ENCODE measurements around the gene SPDYC. TPM values are rescaled to one million over a fixed set of nuclear protein-coding genes. Genes with fewer than 3 reads are reported as not detected.

Gene SPDYC
- total and polyA plus RNA-seq, 9 of the 15 experiments (the other 6 are each of a cell fraction or from before 2014, with no cell fraction given): 4.4 to 18.8 (median 9.2) TPM

DNA sequence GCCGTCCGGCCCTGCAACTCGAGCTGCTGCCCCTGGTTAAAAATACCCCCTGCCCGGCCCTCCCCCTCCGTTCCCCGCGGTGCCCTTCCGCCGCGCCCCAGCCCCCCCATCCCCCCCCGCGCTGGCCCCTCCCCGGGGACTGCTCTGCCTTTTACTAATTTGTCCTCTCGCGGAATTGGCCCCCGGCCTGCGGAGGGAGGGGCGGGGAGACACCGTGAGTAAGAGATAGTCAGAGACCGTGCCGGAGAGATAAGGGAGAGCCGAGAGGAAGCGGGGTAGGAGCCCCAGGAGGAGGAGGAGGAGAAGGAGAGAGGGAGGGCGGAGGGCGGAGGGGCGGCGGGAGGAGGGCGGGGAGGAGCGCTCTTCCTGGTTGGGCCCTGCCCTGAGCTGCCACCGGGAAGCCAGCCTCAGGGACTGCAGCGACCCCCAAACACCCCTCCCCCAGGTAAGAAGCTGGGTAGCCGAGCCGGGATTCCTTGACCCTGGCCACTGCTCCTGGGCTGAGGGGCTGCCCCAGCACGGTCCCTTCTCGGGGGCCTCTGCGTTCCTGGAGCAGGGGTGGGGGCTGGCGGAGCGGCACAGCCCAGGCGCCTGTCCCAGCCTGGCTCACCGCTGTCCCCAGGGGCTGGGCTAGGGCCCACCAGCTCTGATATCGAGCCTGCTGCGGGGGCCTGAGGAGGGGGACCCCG is 11.7 kb downstream of the SPDYC start, which contains the start of gene CAPN1:
CAPN1 (plus strand) TSS at position 360 of the 689 bp plus-strand sequence. CDS start 774 bp downstream, outside the sequence.
- no TSS peak for BruUV-seq (replicated peaks)
- H2AFZ ChIP-seq (ENCODE audit: low read depth, low read length): peak within 1 kb of the TSS; percentile 94
- H3K27ac ChIP-seq (ENCODE audit: extremely low read depth, low read depth, low read length): peak within 1 kb of the TSS; percentile 82
- H4K20me1 ChIP-seq (replicated peaks; ENCODE audit: control insufficient read depth, insufficient read depth, low read length): no peaks in the 10 kb centered on the region
- peaks cover 45% of the 10 kb centered on the region for H3K79me2 ChIP-seq (ENCODE audit: control insufficient read depth, insufficient read depth, low read length)
- FAIRE-seq (peak; percentile 86), DNase-seq (ENCODE audit: extremely low read depth in 1 of 4, low spot score in 3 of 4) (peak; percentile 91 to 98 (median 94)), ATAC-seq (peak; percentile 88)
- H3K4me3 ChIP-seq: peak within 1 kb of the TSS; percentile 98
- POLR2A ChIA-PET: interaction anchor here (0.6 to 5.7 kb wide), 17 partner anchors 10 to 910 kb away, joined by 3 to 90 read pairs (median 3); partner anchors contain the start of genes FAU, MRPL49, POLA2 and SPDYC
- peak within 1 kb of the TSS; percentile 94 for H3K4me2 ChIP-seq (ENCODE audit: insufficient read depth, low read length)
- H3K4me1 ChIP-seq (replicated peaks in 1 of 2; ENCODE audit: control insufficient read depth in 2 of 2, insufficient read depth in 2 of 2, low read length in 2 of 2): peaks cover 11 to 48% of the 10 kb centered on the region in 2 experiments
- intact Hi-C loops (cut with micrococcal nuclease) (loop anchor here (2.0 kb wide), 3 partner anchors 47 to 71 kb away; partner anchors contain the start of genes FAU, MRPL49, SYVN1 and TM7SF2), in situ Hi-C loops (cut with MboI) (no loop called here)
- H3K9me3 ChIP-seq (replicated peaks; ENCODE audit: control insufficient read depth, insufficient read depth, low read depth, low read length): no peaks in the 10 kb centered on the region
- H3K9me1 ChIP-seq (ENCODE audit: control insufficient read depth, insufficient read depth, low read length): no peaks in the 10 kb centered on the region
- CTCF ChIA-PET (ENCODE audit: low intra/inter-chr PET ratio): interaction anchor here (0.8 to 2.6 kb wide), 4 partner anchors 47 to 168 kb away, joined by 3 to 19 read pairs (median 10); partner anchors contain the start of genes ARL2, SYVN1 and TM7SF2
- peak within 1 kb of the TSS; percentile 90 to 98 for H3K9ac ChIP-seq (ENCODE audit: insufficient read depth in 1 of 2, low read depth in 2 of 2, low read length in 2 of 2)
- 1% methylated on average over 17 of the region's 43 CpGs for WGBS (ENCODE audit: insufficient coverage, low coverage, missing lambda C conversion rate)
- H3K27me3 ChIP-seq (ENCODE audit: control insufficient read depth in 2 of 2, insufficient read depth in 2 of 2, low read length in 2 of 2): no peaks in the 10 kb centered on the region
- peaks cover 41% of the 10 kb centered on the region for H3K36me3 ChIP-seq (ENCODE audit: control insufficient read depth, insufficient read depth, low read length)
- TF ChIP-seq XRCC3 (IDR thresholded peaks at IDR 0.05): no peak
- TF ChIP-seq, protein P1, sequence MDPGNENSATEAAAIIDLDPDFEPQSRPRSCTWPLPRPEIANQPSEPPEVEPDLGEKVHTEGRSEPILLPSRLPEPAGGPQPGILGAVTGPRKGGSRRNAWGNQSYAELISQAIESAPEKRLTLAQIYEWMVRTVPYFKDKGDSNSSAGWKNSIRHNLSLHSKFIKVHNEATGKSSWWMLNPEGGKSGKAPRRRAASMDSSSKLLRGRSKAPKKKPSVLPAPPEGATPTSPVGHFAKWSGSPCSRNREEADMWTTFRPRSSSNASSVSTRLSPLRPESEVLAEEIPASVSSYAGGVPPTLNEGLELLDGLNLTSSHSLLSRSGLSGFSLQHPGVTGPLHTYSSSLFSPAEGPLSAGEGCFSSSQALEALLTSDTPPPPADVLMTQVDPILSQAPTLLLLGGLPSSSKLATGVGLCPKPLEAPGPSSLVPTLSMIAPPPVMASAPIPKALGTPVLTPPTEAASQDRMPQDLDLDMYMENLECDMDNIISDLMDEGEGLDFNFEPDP (CRISPR knock-in tag; IDR thresholded peaks at IDR 0.05): no peak
- TF ChIP-seq, protein P2, sequence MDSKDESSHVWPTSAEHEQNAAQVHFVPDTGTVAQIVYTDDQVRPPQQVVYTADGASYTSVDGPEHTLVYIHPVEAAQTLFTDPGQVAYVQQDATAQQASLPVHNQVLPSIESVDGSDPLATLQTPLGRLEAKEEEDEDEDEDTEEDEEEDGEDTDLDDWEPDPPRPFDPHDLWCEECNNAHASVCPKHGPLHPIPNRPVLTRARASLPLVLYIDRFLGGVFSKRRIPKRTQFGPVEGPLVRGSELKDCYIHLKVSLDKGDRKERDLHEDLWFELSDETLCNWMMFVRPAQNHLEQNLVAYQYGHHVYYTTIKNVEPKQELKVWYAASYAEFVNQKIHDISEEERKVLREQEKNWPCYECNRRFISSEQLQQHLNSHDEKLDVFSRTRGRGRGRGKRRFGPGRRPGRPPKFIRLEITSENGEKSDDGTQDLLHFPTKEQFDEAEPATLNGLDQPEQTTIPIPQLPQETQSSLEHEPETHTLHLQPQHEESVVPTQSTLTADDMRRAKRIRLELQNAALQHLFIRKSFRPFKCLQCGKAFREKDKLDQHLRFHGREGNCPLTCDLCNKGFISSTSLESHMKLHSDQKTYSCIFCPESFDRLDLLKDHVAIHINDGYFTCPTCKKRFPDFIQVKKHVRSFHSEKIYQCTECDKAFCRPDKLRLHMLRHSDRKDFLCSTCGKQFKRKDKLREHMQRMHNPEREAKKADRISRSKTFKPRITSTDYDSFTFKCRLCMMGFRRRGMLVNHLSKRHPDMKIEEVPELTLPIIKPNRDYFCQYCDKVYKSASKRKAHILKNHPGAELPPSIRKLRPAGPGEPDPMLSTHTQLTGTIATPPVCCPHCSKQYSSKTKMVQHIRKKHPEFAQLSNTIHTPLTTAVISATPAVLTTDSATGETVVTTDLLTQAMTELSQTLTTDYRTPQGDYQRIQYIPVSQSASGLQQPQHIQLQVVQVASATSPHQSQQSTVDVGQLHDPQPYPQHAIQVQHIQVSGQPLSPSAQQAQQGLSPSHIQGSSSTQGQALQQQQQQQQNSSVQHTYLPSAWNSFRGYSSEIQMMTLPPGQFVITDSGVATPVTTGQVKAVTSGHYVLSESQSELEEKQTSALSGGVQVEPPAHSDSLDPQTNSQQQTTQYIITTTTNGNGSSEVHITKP (IDR thresholded peaks at IDR 0.05; ENCODE audit: partially characterized antibody): no peak
- TF ChIP-seq XRCC5 (IDR thresholded peaks at IDR 0.05; ENCODE audit: low read depth, low read length): no peak
- no peak for TF ChIP-seq RBM14 (IDR thresholded peaks at IDR 0.05; ENCODE audit: borderline replicate concordance, insufficient read depth, low read depth, low read length)
- TF ChIP-seq MCM7 (IDR thresholded peaks at IDR 0.05): no peak
- TF ChIP-seq, protein P3, sequence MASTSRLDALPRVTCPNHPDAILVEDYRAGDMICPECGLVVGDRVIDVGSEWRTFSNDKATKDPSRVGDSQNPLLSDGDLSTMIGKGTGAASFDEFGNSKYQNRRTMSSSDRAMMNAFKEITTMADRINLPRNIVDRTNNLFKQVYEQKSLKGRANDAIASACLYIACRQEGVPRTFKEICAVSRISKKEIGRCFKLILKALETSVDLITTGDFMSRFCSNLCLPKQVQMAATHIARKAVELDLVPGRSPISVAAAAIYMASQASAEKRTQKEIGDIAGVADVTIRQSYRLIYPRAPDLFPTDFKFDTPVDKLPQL (IDR thresholded peaks at IDR 0.05; ENCODE audit: extremely low read depth, insufficient read length): no peak
- peak; percentile 63 for TF ChIP-seq NCOR1 (IDR thresholded peaks at IDR 0.05)
- no peak for TF ChIP-seq THRAP3 (IDR thresholded peaks at IDR 0.05; ENCODE audit: borderline replicate concordance)
- TF ChIP-seq, protein P4, sequence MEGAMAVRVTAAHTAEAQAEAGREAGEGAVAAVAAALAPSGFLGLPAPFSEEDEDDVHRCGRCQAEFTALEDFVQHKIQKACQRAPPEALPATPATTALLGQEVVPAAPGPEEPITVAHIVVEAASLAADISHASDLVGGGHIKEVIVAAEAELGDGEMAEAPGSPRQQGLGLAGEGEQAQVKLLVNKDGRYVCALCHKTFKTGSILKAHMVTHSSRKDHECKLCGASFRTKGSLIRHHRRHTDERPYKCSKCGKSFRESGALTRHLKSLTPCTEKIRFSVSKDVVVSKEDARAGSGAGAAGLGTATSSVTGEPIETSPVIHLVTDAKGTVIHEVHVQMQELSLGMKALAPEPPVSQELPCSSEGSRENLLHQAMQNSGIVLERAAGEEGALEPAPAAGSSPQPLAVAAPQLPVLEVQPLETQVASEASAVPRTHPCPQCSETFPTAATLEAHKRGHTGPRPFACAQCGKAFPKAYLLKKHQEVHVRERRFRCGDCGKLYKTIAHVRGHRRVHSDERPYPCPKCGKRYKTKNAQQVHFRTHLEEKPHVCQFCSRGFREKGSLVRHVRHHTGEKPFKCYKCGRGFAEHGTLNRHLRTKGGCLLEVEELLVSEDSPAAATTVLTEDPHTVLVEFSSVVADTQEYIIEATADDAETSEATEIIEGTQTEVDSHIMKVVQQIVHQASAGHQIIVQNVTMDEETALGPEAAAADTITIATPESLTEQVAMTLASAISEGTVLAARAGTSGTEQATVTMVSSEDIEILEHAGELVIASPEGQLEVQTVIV (CRISPR knock-in tag; IDR thresholded peaks at IDR 0.05; ENCODE audit: borderline replicate concordance): no peak
- no peak for TF ChIP-seq STAT5A (IDR thresholded peaks at IDR 0.05; ENCODE audit: borderline replicate concordance, low read length)
- no peak for TF ChIP-seq ZNF644 (tag; IDR thresholded peaks at IDR 0.05; ENCODE audit: low read depth)
- no peak for TF ChIP-seq ZNF699 (CRISPR knock-in tag; IDR thresholded peaks at IDR 0.05; ENCODE audit: insufficient replicate concordance)
